Fibroblast of skin of abdomen (primary cell): Measurements from ENCODE around the gene PAN3.

Experiments
- DNase-seq: peaks from one replicate; pipeline ENCODE4 v3.0.0-alpha.2; 2013

Gene PAN3

DNA sequence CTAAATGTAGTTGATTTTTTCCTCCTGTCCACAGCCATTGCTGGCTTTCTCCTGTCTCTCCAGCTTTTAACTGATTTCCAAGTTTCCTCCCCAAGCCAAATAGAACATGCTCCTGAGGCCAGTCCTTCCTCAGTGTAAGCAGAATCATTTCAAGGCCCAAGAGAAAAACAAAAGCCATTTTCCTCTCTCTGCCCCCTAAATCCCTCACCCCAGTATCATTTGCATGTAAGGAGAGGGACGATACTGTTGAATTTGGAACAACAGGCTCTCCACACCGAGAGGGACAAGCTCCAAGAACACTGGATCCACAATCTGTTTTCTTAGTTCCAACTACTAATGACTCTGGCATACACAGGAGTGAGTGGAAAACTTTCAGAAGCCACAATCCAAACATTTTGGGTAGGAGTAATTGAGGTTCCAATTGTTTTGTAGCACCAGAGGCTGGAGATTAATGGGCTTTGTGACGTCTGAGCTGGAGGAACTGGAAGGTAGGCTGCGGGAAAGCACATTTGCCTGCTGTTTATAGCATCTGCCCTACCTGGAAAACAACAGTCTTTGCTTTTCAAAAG, 199.7 kb downstream of the PAN3 start:
- no peak for DNase-seq

DNA sequence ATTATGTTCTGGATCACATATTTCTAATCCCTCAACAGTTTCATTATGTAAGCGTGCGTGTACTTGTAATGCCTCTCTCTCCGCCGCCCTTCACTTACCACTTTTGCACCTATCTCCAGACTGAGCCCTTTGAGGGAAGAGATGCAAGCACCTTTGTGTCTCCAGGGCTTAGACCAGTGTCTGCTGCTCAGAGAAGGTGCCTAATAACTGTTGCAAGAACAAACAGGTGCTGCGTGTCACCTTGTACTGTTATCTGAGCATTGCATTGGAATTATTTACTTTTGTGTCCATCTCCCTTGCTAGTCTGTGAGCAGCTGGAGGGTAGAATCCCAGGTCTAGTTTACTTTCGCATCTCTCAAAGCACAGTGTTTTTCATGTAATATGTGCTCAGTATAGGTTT, 200.4 kb downstream of the PAN3 start:
- DNase-seq, result no peak

DNA sequence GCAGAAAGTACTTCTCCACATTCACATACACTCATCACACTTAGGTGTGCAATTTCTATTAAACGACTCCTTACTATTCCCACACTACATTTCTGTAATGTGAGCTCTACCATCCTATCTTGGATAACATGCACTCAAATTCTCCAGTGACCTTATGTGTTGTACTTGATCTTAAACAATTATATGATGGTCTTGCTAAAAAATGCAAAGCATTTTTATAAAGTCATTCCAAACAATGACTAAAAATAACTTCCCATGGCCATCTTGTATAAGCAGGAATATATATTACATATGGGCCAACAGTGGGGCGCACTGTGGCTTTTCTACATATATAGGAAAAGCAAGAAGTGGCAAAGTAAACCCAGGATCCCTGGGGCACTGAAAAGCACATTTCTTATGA, 201.1 kb downstream of the PAN3 start:
- DNase-seq, result peak; percentile 75

DNA sequence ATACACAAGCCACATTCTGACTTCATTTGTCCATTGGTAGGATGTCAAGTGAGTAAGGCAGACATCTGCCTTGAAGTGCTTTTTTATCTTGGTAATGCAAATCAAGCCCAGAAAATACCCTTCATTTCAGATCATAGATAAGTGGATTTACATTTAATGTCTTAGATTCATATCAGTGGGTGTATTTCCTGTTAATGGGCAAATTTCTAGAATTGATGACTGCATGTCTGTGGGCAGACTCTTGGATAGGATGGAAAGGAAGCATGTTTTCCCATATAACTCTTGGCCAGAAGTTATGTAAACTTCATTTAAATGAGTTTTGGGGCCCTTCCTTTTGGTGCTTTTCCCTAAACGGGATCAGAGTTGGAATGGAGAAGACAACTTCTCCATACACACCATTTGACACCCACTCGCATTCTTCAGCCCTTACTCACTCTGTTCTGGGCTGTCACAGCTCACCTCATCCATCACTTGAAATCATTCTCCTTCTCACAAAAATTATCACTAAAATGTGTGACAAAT, 202.0 kb downstream of the PAN3 start:
- peak; percentile 88 for DNase-seq

- DNase-seq, result no peak
These were observed 203.9 kb downstream of the PAN3 start for GRCh38 chr13:28342251-28342650.

DNA sequence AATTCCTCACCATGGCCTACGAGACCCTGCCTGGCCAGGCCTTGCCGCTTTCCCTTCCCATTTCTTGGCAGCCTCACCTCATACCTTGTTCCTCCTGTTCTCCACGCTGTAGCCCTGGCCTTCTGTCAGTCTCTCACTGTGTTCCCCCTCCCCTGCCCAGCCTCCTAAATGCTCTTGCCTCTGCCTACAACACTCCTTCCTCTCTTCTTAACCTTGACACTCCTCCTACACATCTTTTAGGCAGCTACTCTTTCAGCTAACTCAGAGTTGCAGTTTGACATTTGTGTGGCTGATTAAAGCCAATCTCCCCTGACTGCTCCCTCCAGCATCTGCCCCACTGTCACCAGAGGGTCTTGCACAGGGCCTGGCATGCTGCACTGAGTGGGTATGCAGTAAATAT, 205.8 kb downstream of the PAN3 start:
- DNase-seq, result no peak
